HG02642 (cell line): ENCODE results near the gene CERS6.
A peak's percentile ranks its signal among the peaks of the same experiment; 100 is the strongest.

Source experiments
- ATAC-seq: cut with Tn5 transposase; IDR thresholded peaks from one replicate; pipeline ENCODE4 v1.9.1; 2021; ENCODE audit warnings: mild to moderate bottlenecking; ENCODE audit not compliant: unreplicated experiment, poor library complexity

The CERS6 gene

DNA sequence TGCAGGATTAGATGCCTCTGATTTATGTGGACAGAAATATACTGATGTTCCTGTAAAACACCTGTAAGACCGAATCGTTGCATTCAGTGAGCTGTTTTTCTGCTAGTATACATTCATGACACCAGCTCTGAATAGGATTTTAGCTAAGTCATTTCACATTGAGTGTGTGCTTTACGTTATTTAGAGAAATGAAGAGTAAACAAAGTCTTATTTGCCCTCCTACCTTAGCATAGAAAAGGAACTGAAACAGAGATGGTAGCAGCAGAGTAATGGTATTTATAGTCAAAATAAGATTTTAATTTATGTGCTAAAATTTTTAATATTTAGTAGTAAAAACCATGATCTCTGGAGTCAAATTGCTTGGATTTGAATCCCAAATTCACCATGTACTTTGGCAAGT lies 168.0 kb downstream of the CERS6 start:
- no peak for ATAC-seq

DNA sequence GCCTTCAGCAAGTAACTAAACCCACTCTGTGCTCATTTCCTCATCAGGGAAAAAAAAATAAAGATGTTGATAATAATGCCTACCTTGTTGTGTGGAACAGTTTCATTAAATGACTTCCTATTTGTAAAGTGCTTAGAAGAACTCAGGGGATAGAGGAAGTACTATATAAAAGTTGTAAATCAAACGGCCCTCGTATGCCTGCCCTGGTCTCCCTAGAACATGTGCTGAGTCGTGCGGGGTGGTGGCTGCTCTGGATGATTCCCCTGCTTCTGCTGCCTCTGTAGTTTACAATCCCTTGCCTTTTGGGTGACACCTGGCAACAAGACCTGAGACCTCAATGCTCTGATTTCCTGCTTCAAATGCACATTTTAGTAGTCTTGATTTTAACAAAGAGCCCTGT lies 170.0 kb downstream of the CERS6 start:
- ATAC-seq: peak; percentile 47

DNA sequence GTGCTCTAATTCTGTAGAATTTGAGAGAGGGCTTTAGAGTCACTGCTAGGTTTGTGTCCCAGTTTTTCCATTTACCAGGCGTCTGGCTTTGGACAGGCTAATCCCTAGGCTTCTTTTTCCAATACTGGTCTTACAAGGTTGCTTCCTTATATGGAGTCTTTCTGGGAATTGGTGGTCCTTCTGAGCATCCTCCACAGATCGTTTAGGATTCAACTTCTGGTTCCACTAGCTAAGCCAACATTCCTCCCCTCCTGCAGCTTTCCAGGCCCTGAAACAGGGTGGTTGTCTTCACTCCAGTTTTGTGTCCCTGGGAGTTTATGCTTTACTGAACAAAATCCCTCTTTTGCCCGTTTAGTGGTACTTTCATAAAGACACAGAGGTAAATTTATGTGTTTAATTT lies 170.6 kb downstream of the CERS6 start:
- no peak for ATAC-seq

- no peak for ATAC-seq
These were observed 176.6 kb downstream of the CERS6 start for GRCh38 chr2:168632709-168633121.

DNA sequence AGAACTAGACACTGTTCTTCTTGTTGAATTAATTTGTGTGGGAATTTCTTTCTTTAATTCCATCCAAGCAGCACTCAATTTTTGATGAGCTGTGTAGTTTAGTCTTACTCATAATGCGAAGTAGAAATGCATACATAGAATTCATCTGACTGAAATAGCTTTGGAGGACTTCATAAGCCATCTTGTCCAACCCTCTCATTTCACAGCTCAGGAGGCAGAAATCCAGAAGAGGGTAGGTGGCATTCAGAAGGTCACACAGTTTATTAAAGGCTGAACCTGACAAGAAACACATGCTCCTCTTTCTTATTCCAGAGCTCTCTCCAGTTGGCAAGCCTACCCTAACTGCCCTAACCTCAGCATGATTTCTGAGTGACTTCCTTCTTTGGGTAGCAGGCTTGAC lies 177.1 kb downstream of the CERS6 start:
- ATAC-seq: no peak

DNA sequence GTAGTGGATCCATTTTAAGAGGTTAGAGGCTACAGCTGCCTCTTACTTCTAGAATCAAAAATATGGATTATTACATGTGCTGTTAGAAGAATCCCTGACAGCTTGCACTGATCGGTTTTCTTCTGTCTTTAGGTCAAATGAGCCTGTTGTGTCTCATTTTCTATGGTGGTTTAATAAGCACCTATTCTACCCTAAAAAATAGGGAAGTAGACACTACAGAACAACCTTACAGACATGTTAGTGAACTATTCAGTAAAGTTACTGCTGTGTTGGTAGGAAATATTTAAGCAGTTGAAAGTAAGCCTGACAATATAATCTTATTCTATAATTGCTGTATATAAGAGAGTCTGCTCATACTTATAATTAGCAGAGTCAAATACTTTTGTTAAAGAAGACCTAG lies 177.8 kb downstream of the CERS6 start:
- ATAC-seq: peak; percentile 59

DNA sequence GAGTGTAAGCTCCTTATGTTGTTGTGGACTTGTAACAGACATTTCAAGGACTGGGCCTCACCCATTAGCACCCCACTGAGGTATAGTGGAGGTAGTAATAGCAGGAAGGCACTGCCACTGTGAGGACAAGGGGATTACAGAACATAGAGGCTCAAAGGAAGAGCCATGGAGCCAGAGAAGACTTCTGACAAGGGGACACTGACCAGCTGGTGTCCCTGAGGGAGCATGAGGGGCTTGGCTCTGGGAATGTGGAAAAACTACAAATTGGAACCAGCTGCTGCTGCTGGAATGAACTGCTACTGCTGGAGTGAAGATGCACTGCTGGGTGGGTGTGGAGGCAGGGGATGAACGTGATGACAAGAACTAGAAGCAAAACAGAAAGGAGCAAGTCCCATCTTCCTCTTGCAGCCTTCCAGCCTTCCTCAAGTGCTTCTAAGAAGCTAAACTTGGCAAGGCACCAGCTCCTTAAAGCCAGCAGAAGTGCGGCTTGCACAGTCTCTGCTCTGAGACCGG lies 179.0 kb downstream of the CERS6 start:
- ATAC-seq: no peak

- no peak for ATAC-seq
These were observed 182.9 kb downstream of the CERS6 start for GRCh38 chr2:168639018-168639417.

- ATAC-seq: no peak
These were observed 183.4 kb downstream of the CERS6 start for GRCh38 chr2:168639441-168639898.

GRCh38 chr2:168640039-168640438 lies 184.0 kb downstream of the CERS6 start:
- ATAC-seq: no peak

DNA sequence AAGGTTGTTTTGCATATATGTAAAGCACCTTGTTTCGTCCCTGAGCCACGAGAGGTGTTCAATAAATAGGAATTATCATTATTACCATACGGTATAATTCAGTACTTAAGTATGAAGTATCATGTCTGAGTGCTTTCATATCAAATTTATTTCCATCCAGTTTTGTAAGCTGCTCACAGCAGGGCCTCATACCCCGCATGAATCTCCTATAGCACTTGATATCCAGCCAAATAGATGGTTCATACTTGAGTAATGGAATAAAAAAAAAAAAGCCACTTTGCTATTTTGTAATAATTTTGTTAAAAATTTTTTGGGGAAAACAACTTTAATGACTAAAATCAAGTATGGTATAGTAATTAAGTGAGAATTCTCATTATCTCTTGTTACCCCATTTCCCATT lies 185.6 kb downstream of the CERS6 start:
- ATAC-seq: no peak

- ATAC-seq: no peak
These were observed 186.8 kb downstream of the CERS6 start for GRCh38 chr2:168642873-168643272.

- ATAC-seq: no peak
These were observed 187.9 kb downstream of the CERS6 start for GRCh38 chr2:168643979-168644378.

- no peak for ATAC-seq
These were observed 189.7 kb downstream of the CERS6 start for GRCh38 chr2:168645696-168646338.

GRCh38 chr2:168649105-168649504 lies 193.0 kb downstream of the CERS6 start:
- ATAC-seq: no peak

DNA sequence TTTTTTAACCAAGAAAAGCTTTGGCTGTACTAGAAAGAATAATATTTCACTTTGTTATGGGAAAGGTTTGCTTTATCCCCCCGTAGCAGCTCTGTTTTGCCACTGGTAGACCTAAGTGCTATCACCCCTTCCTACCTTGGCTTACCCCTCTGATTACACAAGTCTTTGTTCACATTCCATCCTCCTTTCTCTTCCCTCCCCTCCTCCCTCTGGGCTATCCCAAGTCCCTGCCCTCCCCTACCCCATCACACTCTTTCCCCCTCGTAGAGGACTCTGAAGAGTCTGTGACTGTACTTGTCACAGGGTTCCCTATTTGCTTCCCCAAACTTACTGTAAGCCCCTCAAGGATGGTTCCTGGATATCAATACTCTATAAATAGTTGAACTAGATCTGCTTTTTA lies 193.5 kb downstream of the CERS6 start:
- ATAC-seq: no peak

DNA sequence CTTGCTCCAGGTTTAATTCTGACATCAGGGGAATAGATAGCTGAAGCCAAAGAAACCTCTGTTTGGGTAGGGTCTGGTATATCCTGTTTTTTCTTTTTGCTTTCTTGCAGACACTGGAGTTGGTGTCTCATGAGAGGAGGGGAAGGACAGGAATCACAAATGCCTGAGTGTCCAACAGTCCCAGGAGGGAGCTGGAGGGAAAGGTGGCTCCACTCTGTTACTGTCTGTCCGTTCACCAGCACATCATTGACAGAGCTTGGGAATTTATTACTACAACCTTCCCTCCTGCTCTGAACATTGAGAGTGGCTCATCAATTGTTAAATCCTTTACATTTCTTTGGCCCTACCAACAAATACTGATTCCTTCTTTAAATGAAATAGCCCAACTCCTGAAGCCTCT lies 194.1 kb downstream of the CERS6 start:
- no peak for ATAC-seq

DNA sequence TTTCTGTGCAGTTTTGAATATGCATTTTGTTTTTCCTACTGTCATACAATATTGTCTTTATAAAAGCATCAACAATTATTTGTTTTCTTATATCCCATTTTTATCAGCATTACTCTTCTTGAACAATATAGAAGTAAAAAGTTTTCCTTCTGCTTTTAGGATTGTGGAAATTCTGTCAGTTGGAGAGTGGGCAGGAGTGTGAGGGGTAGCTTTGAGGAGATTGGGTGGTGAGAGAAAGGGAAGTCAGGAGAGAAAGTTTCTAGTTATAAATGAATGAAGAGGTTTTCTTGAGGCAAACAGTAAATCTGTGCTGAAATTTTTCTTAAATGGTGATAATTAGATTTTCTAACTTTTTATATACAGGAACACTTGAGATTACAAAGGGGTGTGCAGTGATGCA lies 194.7 kb downstream of the CERS6 start:
- no peak for ATAC-seq

- ATAC-seq: no peak
These were observed 197.2 kb downstream of the CERS6 start for GRCh38 chr2:168652997-168653921.

DNA sequence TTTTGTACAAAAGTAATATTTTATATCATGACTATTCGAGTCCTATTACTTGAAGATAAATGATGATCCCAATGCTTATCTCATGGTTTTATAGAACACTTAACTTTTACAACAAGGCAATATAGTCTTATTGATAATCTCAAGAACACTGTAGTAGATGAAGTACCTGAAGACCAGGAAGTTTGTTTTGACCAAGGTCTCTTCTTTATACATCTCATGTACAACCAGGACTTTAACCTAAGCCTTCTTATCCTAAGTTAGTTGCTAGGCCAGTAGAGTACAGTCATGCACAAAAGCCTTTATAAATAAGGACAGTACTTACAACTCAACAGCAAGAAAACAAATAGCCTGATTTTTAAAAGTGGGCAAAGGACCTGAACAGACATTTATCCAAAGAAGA lies 198.6 kb downstream of the CERS6 start:
- ATAC-seq: no peak

DNA sequence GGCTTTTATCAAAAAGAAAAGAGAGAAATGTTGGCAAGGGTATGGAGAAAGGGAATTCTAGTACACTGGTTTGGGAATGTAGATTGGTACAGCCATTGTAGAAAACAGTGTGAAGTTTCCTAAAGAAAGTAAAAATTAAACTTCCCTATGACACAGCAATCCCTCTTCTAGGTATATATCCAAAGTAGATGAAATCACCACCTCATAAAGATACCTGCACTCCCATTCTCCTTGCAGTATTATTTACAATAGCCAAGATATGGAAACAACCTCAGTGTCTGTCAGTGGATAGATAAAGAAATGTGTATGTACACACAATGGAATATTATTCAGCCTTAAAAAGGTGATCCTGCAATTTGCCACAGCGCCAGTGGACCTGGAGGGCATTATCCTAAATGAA lies 199.1 kb downstream of the CERS6 start:
- ATAC-seq: no peak
